ENCODE results near the gene SULT1A3. TPM values are rescaled to one million over a fixed set of nuclear protein-coding genes. Genes with fewer than 3 reads are reported as not detected.
"Not testable (repeated sequence)": the region's sequence is repeated elsewhere in the genome, so short reads cannot be mapped to it uniquely, and the experiment has no call there.

SULT1A3 gene
- polyA plus RNA-seq, 10 donors, result 1.5 to 6.4 (median 2.9) TPM

DNA sequence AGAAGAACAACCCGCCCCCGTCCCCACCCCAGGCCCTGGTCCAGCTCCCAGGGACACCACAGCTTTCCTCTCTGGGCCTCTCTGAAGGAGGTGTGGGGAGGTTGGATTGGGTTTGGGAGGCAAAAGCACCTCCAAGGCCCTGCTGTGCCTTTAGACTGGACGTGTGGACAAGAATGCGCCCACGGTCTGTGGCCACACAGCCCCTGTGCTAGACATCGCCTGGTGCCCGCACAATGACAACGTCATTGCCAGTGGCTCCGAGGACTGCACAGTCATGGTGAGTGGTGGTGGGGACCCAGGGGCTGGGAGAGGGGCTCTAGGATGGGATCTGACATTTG lies 12.6 kb upstream of the SULT1A3 start:
- no peak for DNase-seq

DNA sequence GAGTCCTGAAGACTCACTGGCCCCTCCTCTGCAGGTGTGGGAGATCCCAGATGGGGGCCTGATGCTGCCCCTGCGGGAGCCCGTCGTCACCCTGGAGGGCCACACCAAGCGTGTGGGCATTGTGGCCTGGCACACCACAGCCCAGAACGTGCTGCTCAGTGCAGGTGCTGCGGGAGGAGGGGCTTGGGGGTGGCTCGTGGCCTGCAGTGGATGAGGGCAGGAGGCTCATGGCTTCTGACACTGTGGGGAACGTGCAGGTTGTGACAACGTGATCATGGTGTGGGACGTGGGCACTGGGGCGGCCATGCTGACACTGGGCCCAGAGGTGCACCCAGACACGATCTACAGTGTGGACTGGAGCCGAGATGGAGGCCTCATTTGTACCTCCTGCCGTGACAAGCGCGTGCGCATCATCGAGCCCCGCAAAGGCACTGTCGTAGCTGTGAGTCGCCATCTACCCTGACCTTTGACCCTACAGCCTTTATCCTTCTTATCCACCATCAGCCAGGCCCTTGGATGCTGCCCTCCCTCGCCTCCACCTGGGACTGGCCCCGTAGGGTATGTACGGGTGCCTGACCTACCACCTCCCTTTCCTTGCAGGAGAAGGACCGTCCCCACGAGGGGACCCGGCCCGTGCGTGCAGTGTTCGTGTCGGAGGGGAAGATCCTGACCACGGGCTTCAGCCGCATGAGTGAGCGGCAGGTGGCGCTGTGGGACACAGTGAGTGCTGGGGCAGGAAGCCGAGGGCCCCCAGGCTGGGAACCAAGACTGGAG lies 12.1 kb upstream of the SULT1A3 start:
- DNase-seq, result peak in 1 of 3 donors; percentile 42

DNA sequence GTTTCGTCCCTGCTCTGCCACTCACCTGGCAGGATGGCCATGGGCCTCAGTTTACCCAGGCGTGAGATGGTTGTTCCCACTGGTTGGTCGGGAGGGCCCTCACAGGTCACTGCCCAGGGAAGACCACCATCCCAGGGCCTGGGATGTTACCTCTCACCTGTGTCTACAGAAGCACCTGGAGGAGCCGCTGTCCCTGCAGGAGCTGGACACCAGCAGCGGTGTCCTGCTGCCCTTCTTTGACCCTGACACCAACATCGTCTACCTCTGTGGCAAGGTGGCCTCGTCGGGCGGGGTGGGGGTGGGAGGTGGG lies 11.5 kb upstream of the SULT1A3 start:
- DNase-seq, result no peak

DNA sequence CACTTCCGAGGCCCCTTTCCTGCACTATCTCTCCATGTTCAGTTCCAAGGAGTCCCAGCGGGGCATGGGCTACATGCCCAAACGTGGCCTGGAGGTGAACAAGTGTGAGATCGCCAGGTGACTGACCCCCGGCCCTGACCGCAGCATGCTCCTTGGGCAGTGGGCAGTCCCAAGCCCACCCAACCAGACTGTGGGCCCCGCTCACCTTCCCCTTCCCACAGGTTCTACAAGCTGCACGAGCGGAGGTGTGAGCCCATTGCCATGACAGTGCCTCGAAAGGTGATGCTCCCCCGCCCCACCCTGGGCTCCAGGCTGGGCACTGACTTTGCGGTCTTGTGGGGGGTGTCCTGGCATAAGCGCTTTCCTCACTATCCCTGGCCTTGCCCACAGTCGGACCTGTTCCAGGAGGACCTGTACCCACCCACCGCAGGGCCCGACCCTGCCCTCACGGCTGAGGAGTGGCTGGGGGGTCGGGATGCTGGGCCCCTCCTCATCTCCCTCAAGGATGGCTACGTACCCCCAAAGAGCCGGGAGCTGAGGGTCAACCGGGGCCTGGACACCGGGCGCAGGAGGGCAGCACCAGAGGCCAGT lies 11.0 kb upstream of the SULT1A3 start:
- DNase-seq, result no peak

DNA sequence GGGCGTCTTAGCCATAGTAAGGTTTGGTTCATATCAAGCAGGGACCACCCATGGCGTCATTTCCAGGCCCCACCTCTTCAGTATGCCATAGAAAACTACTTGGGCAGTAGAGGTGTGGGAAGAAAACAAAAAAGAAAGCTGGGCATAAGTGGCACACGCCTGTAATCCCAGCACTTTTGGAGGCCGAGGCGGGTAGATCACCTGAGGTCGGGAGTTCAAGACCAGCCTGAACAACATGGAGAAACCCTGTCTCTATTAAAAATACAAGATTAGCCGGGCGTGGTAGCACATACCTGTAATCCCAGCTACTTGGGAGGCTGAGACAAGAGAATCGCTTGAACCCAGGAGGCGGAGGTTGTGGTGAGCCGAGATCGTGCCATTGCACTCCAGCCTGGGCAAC lies 7.9 kb upstream of the SULT1A3 start:
- not testable (repeated sequence) for DNase-seq

DNA sequence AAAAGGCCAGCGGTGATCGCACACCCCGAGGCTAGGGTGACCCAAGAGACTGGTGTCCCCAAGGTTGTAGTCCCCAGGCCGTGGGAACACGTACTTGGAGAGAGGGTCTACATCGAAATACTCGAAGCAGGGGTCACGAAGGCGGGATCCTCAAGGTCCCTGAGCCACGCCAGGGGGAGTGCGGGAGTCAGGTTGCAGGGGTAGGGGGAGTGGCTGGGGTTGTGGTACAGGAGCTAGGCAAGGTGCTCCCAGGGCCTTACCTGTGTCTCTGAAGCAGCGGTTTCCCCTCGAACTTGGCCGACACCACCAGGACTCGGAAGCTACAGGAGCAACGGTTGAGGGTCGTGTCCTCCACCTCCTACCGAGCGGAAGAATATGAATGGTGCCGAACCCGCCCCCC lies 6.0 kb upstream of the SULT1A3 start:
- not testable (repeated sequence) for DNase-seq

DNA sequence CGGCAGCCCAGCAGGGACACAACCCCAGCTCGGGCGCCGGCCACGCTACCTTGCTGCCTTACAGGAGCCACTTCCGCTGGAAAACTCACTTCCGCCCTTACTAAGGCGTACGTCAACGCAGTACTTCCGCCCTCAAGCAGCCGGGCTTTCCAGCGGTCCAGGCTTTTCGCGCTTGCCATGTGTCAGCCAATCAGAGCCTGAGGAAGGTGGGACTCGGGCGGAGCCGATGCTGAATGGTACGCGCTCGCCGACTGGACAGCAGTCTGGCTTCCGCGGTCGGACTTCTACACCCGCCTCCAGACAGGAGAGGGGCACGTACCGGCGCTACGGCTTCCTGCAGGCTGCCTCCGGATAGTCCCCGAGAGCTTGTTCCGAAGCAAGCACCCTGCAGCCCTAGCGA lies 5.4 kb upstream of the SULT1A3 start, which contains the start of the genes BOLA2B and SLX1A:
TSS of gene BOLA2B (minus strand) at position 52 of the 400 bp plus-strand sequence. CDS start 71 bp downstream, outside the sequence.
TSS of gene SLX1A (plus strand) at position 261 of the 400 bp plus-strand sequence. CDS start 210 bp downstream, outside the sequence.
- not testable (repeated sequence) for DNase-seq

DNA sequence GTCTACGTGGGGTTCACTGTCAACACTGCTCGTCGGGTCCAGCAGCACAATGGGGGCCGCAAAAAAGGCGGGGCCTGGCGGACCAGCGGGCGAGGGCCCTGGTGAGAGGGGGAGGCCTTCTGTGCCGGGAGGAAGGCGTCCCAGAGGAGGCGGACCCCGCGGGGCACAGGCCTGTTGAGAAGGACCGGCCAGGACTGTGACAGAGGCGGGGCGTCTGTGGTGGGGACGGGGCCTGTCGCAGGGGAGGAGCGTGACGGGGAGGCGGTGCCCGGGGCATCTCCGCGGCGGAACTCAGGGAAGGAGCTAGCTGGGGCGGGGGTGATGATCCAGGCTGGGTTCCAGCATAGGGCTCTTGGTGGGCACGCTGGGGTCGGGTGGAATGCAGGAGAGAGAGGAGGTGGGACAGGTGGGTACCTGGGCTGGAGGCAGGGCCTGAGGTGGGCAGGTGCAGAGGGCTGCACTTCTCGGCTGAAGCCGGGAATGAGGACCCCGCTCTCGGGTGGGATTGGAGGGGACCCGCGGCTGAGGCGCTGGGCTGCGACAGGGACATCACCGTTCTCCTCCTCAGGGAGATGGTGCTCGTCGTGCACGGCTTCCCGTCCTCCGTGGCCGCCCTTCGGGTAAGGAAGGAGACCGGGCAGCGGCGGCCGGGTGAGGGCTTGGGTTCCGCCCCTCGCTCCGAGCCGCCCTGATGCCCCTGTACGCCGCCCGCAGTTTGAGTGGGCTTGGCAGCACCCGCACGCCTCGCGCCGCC lies 4.7 kb upstream of the SULT1A3 start:
- not testable (repeated sequence) for DNase-seq

DNA sequence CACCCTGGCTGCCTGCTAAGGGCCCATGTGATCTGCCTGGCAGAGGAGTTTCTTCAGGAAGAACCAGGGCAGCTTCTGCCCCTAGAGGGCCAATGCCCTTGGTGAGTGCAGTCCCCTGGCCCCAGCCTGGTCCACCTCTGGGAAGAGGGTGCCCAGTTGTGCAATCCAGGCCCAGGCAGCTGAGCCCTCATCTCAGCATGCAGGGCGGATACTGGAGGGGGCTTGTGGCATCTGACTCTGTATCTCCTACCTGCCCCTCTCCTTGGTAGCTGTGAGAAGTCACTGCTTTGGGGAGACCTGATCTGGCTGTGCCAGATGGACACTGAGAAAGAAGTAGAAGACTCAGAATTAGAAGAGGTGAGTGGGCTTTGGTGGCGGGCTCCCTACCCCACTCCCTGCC lies 2.1 kb upstream of the SULT1A3 start:
- not testable (repeated sequence) for DNase-seq

DNA sequence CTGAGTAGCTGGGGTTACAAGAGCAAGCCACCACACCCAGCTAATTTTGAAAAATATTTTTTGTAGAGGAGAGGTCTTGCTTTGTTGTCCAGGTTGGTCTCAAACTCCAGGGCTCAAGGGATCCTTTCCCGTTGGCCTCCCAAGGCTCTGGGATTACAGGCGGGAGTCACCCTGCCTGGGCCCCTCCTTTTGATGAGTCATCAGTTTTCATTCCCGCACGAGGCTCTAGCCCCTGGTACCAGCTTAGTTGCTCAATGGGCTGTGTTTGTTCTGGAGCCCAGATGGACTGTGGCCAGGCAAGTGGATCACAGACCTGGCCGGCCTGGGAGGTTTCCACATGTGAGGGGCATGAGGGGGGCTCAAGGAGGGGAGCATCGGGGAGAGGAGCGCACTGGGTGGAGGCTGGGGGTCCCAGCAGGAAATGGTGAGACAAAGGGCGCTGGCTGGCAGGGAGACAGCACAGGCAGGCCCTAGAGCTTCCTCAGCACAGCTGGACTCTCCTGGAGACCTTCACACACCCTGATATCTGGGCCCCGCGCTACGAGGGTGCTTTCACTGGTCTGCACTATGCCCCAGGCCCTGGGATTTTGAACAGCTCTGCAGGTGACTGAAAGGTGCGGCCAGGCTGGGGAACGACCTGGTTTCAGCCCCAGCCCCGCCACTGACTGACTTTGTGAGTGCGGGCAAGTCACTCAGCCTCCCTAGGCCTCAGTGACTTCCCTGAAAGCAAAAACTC lies 721 bp downstream of the SULT1A3 start:
- DNase-seq, result not testable (repeated sequence)

DNA sequence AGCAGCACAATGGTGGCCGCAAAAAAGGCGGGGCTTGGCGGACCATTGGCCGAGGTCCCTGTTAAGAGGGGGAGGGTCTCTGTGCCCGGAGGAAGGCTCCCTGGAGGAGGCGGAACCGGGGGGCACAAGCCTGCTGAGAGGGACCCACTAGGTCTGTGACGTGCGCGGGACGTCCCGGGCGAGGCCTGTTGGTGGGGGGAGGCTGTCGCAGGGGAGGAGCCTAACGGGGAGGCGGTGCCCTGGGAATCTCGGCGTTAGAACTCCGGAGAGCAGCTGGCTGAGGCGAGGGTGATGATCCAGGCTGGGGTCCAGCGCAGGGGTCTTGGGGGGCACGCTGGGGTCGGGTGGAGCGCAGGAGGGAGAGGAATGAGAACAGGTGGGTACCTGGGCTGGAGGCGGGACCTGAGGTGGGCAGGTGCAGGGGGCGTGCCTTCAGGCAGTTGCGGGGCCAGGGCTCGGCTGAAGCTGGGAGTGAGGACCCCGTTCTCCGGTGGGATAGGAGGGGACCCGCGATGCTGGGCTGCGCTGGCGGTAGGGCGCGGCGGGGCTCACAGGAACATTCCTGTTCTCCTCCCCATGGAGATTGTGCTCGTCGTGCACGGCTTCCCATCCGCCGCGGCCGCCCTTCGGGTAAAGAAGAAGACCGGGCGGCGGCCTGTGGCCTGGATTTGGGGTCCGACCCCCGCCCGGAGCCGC lies 6.6 kb downstream of the SULT1A3 start:
- not testable (repeated sequence) for DNase-seq

DNA sequence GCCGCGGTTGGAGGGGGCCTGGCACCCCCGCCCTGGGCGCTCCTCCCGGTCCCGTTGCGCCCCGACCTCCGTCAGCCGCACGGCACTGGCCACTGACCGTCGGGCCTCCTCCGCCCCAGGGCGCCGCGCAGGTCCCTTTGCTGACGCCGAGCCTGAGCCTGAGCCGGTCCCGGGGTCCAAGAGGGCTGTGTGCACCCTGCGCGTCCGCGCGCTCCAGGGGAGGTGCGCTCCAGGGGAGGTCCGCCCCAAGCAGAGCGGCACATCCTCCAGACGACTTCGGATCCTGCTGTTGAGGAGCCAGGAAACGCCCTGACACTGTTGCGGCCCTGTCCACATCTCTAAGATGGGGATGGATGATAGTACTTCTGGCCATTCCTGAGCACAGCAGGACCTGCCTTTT lies 7.2 kb downstream of the SULT1A3 start:
- DNase-seq, result not testable (repeated sequence)

DNA sequence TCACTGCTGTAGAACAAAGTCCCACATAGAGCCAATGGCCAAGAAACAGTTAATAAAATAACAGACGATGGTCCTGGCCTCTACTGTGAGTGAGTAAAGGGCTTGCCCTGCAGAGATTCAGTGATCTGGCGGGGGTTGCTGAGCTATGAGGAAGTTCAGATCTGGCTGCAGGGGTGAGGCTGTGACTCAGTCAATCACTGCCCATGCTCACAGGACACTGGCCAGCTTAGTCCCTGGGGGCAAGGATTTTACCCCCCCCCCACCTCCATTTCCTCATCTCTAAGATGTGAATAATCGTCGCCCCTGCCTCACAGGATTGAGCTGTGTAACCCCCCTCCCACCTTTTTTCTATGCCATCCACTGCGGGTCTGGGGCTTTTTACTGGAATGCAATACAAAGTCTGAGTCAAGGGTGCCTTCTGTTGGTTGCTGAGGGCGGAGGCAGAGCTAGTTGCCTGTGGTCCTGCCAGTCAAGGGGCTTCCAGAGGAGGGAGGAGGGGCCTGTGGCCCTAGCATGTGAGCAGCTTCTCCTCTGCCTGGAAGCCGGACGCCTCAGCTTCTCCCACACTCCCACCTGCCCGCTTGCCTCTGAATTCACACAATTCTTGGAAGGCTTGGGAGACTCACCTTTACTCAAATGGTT lies 8.1 kb downstream of the SULT1A3 start:
- DNase-seq, result not testable (repeated sequence)

DNA sequence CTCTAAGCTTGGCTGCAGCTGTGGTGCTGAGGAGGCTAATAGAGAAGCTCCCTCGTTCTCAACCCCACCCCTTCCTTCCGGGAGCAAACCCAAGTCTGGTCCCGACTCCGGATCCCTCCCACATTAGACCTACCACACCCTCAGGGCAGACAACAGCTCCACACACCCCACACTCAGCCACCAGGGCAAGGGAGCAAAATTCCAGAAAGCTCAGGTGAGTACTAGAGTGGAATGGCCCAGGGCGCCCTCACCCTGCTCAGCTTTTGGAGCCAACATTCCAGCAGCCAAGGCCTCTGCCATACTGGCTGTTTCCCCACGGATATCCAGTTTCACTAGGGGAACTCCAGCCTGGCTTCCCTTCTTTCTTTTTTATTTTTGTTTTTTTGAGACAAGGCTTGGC lies 10.0 kb downstream of the SULT1A3 start:
- not testable (repeated sequence) for DNase-seq

DNA sequence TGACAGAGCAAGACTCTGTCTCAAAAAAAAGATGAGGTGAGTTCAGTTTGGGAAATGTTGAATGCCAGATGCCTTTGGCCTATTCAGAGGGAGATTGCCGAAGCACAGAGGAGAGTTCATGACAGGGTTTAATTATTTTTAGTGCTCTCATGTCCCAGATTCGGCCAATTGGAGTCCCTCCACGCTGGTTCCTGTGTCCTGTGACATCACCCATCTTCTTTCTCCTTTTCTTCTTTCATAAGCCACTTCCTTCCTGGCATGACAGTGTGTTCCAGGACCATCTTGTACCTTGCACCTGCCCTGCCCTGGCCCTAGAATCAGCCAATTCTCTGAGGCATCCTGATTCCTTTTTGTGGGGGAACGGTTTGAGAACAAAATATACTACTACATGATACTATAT lies 12.4 kb downstream of the SULT1A3 start:
- DNase-seq, result not testable (repeated sequence)

DNA sequence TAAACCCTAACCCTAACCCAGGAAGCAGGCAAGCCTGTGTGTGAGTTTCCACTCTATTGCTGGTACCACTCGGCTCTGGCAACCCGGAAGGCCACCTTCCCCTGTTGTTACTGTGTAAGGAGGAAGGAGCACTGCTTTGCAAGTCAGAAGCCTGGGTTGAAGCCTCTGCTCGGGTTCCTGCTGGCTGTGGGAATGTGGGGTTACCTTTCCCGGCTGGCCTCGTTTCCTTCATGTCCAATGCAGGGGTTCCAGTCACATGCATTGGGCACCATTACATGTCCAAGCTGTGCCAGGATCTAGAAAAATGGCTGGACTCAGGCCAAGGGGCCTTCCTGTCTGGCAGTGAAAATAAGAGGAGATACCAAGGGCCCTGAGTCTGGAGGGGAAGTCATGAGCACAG lies 18.0 kb downstream of the SULT1A3 start:
- not testable (repeated sequence) for DNase-seq

DNA sequence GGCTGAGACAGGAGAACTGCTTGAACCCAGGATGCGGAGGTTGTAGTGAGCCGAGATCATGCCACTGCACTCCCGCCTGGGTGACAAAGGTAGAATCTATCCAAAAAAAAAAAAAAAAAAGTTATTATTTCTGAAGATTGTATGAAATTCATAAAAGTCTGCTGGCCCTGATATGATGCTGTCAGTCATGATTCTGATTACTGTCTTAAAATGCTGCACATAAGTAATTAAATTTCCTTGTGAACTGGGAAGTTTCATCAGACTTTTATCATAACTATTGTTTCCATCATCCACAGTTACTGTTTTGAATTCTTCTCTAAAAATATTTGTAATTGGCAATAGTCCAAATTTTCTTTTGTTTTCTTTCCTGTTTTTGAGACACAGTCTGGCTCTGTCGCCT lies 49.3 kb downstream of the SULT1A3 start, which contains the start of gene NPIPB13:
TSS of gene NPIPB13 (minus strand) at position 101 of the 400 bp plus-strand sequence. CDS start 2,906 bp downstream, outside the sequence.
- DNase-seq, result not testable (repeated sequence)
